GM23338 (cell line): Measurements from ENCODE around the gene RASGRF2. TPM values are rescaled to one million over a fixed set of nuclear protein-coding genes. Genes with fewer than 3 reads are reported as not detected.

Experiments
- ATAC-seq: fragments of 200-7000 bp; cut with Tn5 transposase; 3 replicates; pipeline ENCODE4 v1.9.1; 2020
- DNase-seq: peaks from one replicate; pipeline ENCODE4 v3.0.0-alpha.2; 2015; ENCODE audit warnings: low spot score
- H2AFZ ChIP-seq: fragments of 200-600 bp; sonication (generic); 2 replicates; pipeline ENCODE4 v1.8.0; 2016; ENCODE audit warnings: antibody characterized with exemption, mild to moderate bottlenecking, moderate library complexity
- H3F3A ChIP-seq: fragments of 200-600 bp; sonication (generic); replicated peaks from 2 replicates; pipeline ENCODE4 v1.8.0; 2017; ENCODE audit warnings: antibody characterized with exemption, mixed run types, low read depth
- H3K27ac ChIP-seq: fragments of 200-600 bp; sonication (generic); 2 replicates; pipeline ENCODE4 v1.6.1; 2016; ENCODE audit warnings: low read depth
- H3K27me3 ChIP-seq: fragments of 200-600 bp; sonication (generic); 2 replicates; pipeline ENCODE4 v1.8.0; 2016; ENCODE audit warnings: mild to moderate bottlenecking, mixed run types, moderate library complexity; ENCODE audit not compliant: insufficient read depth
- H3K36me3 ChIP-seq: fragments of 200-600 bp; sonication (generic); 2 replicates; pipeline ENCODE4 v1.8.0; 2016; ENCODE audit warnings: mild to moderate bottlenecking; ENCODE audit not compliant: insufficient read depth
- H3K4me1 ChIP-seq: fragments of 200-600 bp; sonication (generic); 2 replicates; pipeline ENCODE4 v1.8.0; 2016; ENCODE audit warnings: mild to moderate bottlenecking, moderate library complexity; ENCODE audit not compliant: insufficient read depth
- H3K4me2 ChIP-seq: fragments of 200-600 bp; sonication (generic); 2 replicates; pipeline ENCODE4 v1.7.1; 2017; ENCODE audit warnings: mixed run types
- H3K4me3 ChIP-seq: fragments of 200-600 bp; sonication (generic); 2 replicates; pipeline ENCODE4 v1.6.1; 2016; ENCODE audit warnings: mixed run types
- H3K79me2 ChIP-seq: fragments of 200-600 bp; sonication (generic); replicated peaks from 2 replicates; pipeline ENCODE4 v1.8.0; 2017; ENCODE audit warnings: mild to moderate bottlenecking; ENCODE audit not compliant: insufficient read depth
- H3K9me2 ChIP-seq: fragments of 200-600 bp; sonication (generic); 2 replicates; pipeline ENCODE4 v1.8.0; 2017; ENCODE audit not compliant: insufficient read depth
- H4K20me1 ChIP-seq: fragments of 200-600 bp; sonication (generic); replicated peaks from 2 replicates; pipeline ENCODE4 v1.8.0; 2017; ENCODE audit warnings: mild to moderate bottlenecking; ENCODE audit not compliant: insufficient read depth
- H3K27ac Mint-ChIP-seq: 2 replicates; pipeline ENCODE4 v1.8.0; 2020; ENCODE audit warnings: inconsistent platforms, mild to moderate bottlenecking, moderate library complexity, mixed read lengths
- H3K27me3 Mint-ChIP-seq: 3 replicates; pipeline ENCODE4 v1.8.0; 2022; ENCODE audit warnings: low read depth, mild to moderate bottlenecking, moderate library complexity, mixed read lengths, inconsistent platforms; ENCODE audit not compliant: insufficient read depth, poor library complexity
- H3K36me3 Mint-ChIP-seq: 3 replicates; pipeline ENCODE4 v1.8.0; 2021; ENCODE audit warnings: low read depth, mild to moderate bottlenecking, inconsistent platforms, moderate library complexity, mixed read lengths
- H3K4me1 Mint-ChIP-seq: 3 replicates; pipeline ENCODE4 v1.8.0; 2020; ENCODE audit warnings: mild to moderate bottlenecking, inconsistent platforms, mixed read lengths
- H3K4me3 Mint-ChIP-seq: 3 replicates; pipeline ENCODE4 v1.8.0; 2021; ENCODE audit warnings: moderate library complexity, mild to moderate bottlenecking, inconsistent platforms, mixed read lengths
- H3K9me3 Mint-ChIP-seq: 3 replicates; pipeline ENCODE4 v1.8.0; 2020; ENCODE audit warnings: moderate library complexity, mild to moderate bottlenecking, inconsistent platforms, mixed read lengths
- EZH2 ChIP-seq: fragments of 200-600 bp; sonication (generic); IDR thresholded peaks from one replicate; pipeline ENCODE4 v1.8.0; 2017; ENCODE audit warnings: antibody characterized with exemption, mild to moderate bottlenecking, low read depth; ENCODE audit not compliant: unreplicated experiment
- STAT1 ChIP-seq: IDR thresholded peaks from one replicate; pipeline ENCODE4 v1.6.1; 2016; ENCODE audit warnings: antibody characterized with exemption; ENCODE audit not compliant: unreplicated experiment
- ZNF114 ChIP-seq: fragments of 250-450 bp; sonication (Bioruptor Pico); IDR thresholded peaks from 2 replicates; pipeline ENCODE4 v1.5.0; 2020; ENCODE audit warnings: mild to moderate bottlenecking, moderate library complexity
- polyA plus RNA-seq: library from polyadenylated mRNA; unstranded; fragments of >200 nt; fragmentation: Nextera tagmentation; extraction: Ambion mirVana; gene quantifications from 2 replicates; pipeline ENCODE4 v1.2.1, GENCODE V29; 2016
- total RNA-seq: library from RNA; depleted of rRNA; stranded (reverse); fragments of >200 nt; shearing (Covaris generic); gene quantifications from 2 replicates; pipeline ENCODE4 v1.2.3, GENCODE V29; 2014
- TF ChIP-seq, protein P1 (sequence below): IDR thresholded peaks from 2 replicates; pipeline ENCODE4 v1.6.1; 2016; ENCODE audit warnings: antibody characterized with exemption
- TF ChIP-seq, protein P2 (sequence below): fragments of 250-450 bp; sonication (Bioruptor Pico); IDR thresholded peaks from 2 replicates; pipeline ENCODE4 v1.5.0; 2020; ENCODE audit warnings: mild to moderate bottlenecking, moderate library complexity

Gene RASGRF2
- total and polyA plus RNA-seq, 2 experiments from 2014 or later, result 5.0 to 19.2 TPM

DNA sequence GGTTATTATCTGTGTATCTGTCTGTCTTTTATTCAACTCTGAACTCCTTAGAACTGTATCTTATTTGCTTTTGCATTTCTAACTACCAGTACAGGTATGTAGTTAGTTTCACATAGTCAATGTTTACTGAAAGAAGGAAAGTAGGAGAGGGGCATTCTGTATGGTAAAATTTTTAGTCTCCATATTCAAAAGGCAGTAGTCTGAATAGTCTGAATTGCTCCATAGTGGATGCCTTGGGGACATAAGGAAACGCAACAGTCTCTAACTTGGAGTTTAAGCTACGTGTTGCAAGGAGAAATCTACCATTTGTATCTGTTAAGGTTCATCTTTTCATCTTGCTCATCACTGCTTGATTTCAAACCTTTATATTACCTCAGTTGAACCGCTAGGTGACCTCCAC is 26.2 kb downstream of the RASGRF2 start:
- H4K20me1 ChIP-seq, result no peaks in the 10 kb centered on the region
- TF ChIP-seq EZH2, result no peak
- TF ChIP-seq, protein P1, sequence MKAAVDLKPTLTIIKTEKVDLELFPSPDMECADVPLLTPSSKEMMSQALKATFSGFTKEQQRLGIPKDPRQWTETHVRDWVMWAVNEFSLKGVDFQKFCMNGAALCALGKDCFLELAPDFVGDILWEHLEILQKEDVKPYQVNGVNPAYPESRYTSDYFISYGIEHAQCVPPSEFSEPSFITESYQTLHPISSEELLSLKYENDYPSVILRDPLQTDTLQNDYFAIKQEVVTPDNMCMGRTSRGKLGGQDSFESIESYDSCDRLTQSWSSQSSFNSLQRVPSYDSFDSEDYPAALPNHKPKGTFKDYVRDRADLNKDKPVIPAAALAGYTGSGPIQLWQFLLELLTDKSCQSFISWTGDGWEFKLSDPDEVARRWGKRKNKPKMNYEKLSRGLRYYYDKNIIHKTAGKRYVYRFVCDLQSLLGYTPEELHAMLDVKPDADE, result no peak
- TF ChIP-seq, protein P2, sequence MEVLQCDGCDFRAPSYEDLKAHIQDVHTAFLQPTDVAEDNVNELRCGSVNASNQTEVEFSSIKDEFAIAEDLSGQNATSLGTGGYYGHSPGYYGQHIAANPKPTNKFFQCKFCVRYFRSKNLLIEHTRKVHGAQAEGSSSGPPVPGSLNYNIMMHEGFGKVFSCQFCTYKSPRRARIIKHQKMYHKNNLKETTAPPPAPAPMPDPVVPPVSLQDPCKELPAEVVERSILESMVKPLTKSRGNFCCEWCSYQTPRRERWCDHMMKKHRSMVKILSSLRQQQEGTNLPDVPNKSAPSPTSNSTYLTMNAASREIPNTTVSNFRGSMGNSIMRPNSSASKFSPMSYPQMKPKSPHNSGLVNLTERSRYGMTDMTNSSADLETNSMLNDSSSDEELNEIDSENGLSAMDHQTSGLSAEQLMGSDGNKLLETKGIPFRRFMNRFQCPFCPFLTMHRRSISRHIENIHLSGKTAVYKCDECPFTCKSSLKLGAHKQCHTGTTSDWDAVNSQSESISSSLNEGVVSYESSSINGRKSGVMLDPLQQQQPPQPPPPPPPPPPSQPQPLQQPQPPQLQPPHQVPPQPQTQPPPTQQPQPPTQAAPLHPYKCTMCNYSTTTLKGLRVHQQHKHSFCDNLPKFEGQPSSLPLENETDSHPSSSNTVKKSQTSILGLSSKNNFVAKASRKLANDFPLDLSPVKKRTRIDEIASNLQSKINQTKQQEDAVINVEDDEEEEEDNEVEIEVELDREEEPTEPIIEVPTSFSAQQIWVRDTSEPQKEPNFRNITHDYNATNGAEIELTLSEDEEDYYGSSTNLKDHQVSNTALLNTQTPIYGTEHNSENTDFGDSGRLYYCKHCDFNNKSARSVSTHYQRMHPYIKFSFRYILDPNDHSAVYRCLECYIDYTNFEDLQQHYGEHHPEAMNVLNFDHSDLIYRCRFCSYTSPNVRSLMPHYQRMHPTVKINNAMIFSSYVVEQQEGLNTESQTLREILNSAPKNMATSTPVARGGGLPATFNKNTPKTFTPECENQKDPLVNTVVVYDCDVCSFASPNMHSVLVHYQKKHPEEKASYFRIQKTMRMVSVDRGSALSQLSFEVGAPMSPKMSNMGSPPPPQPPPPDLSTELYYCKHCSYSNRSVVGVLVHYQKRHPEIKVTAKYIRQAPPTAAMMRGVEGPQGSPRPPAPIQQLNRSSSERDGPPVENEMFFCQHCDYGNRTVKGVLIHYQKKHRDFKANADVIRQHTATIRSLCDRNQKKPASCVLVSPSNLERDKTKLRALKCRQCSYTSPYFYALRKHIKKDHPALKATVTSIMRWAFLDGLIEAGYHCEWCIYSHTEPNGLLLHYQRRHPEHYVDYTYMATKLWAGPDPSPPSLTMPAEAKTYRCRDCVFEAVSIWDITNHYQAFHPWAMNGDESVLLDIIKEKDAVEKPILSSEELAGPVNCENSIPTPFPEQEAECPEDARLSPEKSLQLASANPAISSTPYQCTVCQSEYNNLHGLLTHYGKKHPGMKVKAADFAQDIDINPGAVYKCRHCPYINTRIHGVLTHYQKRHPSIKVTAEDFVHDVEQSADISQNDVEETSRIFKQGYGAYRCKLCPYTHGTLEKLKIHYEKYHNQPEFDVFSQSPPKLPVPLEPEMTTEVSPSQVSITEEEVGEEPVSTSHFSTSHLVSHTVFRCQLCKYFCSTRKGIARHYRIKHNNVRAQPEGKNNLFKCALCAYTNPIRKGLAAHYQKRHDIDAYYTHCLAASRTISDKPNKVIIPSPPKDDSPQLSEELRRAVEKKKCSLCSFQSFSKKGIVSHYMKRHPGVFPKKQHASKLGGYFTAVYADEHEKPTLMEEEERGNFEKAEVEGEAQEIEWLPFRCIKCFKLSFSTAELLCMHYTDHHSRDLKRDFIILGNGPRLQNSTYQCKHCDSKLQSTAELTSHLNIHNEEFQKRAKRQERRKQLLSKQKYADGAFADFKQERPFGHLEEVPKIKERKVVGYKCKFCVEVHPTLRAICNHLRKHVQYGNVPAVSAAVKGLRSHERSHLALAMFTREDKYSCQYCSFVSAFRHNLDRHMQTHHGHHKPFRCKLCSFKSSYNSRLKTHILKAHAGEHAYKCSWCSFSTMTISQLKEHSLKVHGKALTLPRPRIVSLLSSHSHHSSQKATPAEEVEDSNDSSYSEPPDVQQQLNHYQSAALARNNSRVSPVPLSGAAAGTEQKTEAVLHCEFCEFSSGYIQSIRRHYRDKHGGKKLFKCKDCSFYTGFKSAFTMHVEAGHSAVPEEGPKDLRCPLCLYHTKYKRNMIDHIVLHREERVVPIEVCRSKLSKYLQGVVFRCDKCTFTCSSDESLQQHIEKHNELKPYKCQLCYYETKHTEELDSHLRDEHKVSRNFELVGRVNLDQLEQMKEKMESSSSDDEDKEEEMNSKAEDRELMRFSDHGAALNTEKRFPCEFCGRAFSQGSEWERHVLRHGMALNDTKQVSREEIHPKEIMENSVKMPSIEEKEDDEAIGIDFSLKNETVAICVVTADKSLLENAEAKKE, result no peak
- no peak for TF ChIP-seq ZNF114 (CRISPR knock-in tag)
- no peak for TF ChIP-seq STAT1
- no peak for ATAC-seq
- Mint-ChIP-seq H3K27ac (no peak overlapping the region), H3K27me3 (peaks cover 7% of the 10 kb centered on the region), H3K4me1 (peaks cover 23% of the 10 kb centered on the region), H3K9me3 (no peaks in the 10 kb centered on the region), H3K4me3 (no peak overlapping the region), H3K36me3 (no peaks in the 10 kb centered on the region)
- no peaks in the 10 kb centered on the region for H3K9me2 ChIP-seq
- peaks cover 43% of the 10 kb centered on the region for H3K79me2 ChIP-seq
- no peak for DNase-seq
- H3K27me3 ChIP-seq, result no peaks in the 10 kb centered on the region
- H3K27ac ChIP-seq, result no peak overlapping the region
- no peaks in the 10 kb centered on the region for H3K36me3 ChIP-seq
- H3F3A ChIP-seq, result no peaks in the 10 kb centered on the region
- no peak overlapping the region for H3K4me3 ChIP-seq
- peaks cover 29% of the 10 kb centered on the region for H3K4me1 ChIP-seq
- H2AFZ ChIP-seq, result no peak overlapping the region
- no peak overlapping the region for H3K4me2 ChIP-seq
